ENCODE data around the gene UBAP1. TPM values are rescaled to one million over a fixed set of nuclear protein-coding genes. Genes with fewer than 3 reads are reported as not detected.

Gene UBAP1
- total and polyA plus RNA-seq, 2 of the 4 experiments (the other 2 are of a cell fraction), result 30.6 to 37.0 TPM

DNA sequence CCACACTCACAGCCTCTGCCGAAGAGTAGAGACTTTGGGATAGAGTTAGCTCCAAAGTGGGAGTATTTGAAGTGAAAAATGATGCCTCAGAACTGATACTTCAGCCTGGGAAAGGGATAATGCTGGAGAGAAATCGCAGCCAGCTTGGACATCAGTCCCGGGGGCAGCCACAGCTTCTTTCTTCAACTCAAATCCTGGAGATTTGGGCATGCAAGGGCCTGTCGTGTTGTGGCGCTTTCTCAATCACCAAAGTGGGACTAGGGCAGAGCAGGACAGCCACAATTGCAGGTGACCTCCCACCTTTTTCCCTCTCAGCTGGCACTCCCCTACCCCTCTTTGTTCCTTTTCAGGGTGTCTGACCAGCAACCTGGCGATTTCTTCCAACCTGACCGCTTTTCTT lies 70.4 kb downstream of the UBAP1 start:
- peaks cover 45% of the 10 kb centered on the region for H3K36me3 ChIP-seq (ENCODE audit: control insufficient read depth, insufficient read depth, low read length)
- H3K4me3 ChIP-seq (ENCODE audit: insufficient read depth, low read depth, low read length), result no peak overlapping the region
- POLR2A ChIA-PET (ENCODE audit: unreplicated experiment), result no interaction called here

More for the DNA sequence above, 70.4 kb downstream of the UBAP1 start:
- in situ Hi-C loops (cut with MboI; ENCODE audit: low sequenced_read_pairs) (no loop called here), intact Hi-C loops (cut with micrococcal nuclease) (no loop called here), dilution Hi-C loops (cut with HindIII; ENCODE audit: low sequenced_read_pairs, unreplicated experiment) (no loop called here)
- Histone ChIP-seq H3K27me3 (ENCODE audit: control insufficient read depth, insufficient read depth, low read length) (no peaks in the 10 kb centered on the region), H3K9me1 (ENCODE audit: insufficient read depth, low read length) (peaks cover 16% of the 10 kb centered on the region), H4K20me1 (ENCODE audit: insufficient read depth, low read length) (peaks cover 33% of the 10 kb centered on the region), H3K4me2 (ENCODE audit: low read depth, low read length) (no peak overlapping the region), H3K4ac (ENCODE audit: low read depth, low read length) (no peak overlapping the region; the same call in 1 of the 2 replicates), H3K27ac (ENCODE audit: insufficient read depth, low read length) (no peak overlapping the region), H3K79me1 (ENCODE audit: low read depth in 1 of 2, low read length in 2 of 2) (peaks cover 18 to 53% of the 10 kb centered on the region in 2 experiments), H2BK20ac (ENCODE audit: low read depth, low read length) (no peak overlapping the region), H3K14ac (replicated peaks; ENCODE audit: low read depth, low read length) (no peak overlapping the region), H3K23ac (ENCODE audit: low read depth, low read length) (0 out of 2 replicates have a peak overlapping the region, but pooled peaks have one; percentile 20), H4K91ac (ENCODE audit: insufficient read depth, low read depth, low read length) (no peak overlapping the region), H3K9me3 (ENCODE audit: control insufficient read depth, insufficient read depth, low read length) (no peaks in the 10 kb centered on the region), H2AK9ac (replicated peaks; ENCODE audit: low read depth, low read length, poor library complexity) (peak overlapping the region; percentile 26), H4K8ac (ENCODE audit: low read depth in 2 of 2, low read length in 2 of 2) (no peak overlapping the region), H3K4me1 (ENCODE audit: control insufficient read depth, insufficient read depth, low read length) (peaks cover 12% of the 10 kb centered on the region), H4K5ac (ENCODE audit: low read depth, low read length) (no peak overlapping the region), H3K18ac (ENCODE audit: low read depth, low read length) (no peak overlapping the region), H3K9ac (ENCODE audit: low read depth, low read length) (no peak overlapping the region), H2BK15ac (ENCODE audit: low read depth, low read length) (no peak overlapping the region), H2BK5ac (ENCODE audit: low read depth, low read length, poor library complexity, severe bottlenecking) (no peak overlapping the region), H2BK120ac (ENCODE audit: low read depth, low read length) (no peak overlapping the region), H3K56ac (ENCODE audit: extremely low read depth, insufficient read depth, low read length) (no peak overlapping the region), H2AK5ac (ENCODE audit: low read depth, low read length) (no peak overlapping the region), H2AFZ (replicated peaks; ENCODE audit: low read length, poor library complexity) (no peak overlapping the region)
- DNase-seq (no peak), ATAC-seq (ENCODE audit: low read depth) (no peak)
- CTCF ChIA-PET, result interaction anchor here (0.7 to 0.9 kb wide), 2 partner anchors 25 to 58 kb away, joined by 3 read pairs; no protein-coding TSS in a partner anchor
- TF ChIP-seq POLR2A (IDR thresholded peaks at IDR 0.05; ENCODE audit: low read depth, low read length) (no peak), CHD1 (IDR thresholded peaks at IDR 0.05; ENCODE audit: low read depth, low read length) (no peak), RAD21 (IDR thresholded peaks at IDR 0.05; ENCODE audit: low read length) (no peak), MAFK (IDR thresholded peaks at IDR 0.05; ENCODE audit: low read depth, low read length) (no peak), SMC3 (IDR thresholded peaks at IDR 0.05; ENCODE audit: low read depth, low read length) (no peak), RFX5 (IDR thresholded peaks at IDR 0.05; ENCODE audit: low read depth, low read length) (no peak), MAZ (IDR thresholded peaks at IDR 0.05; ENCODE audit: borderline replicate concordance, low read depth, low read length) (no peak), FOS (IDR thresholded peaks at IDR 0.05; ENCODE audit: low read depth, low read length) (no peak)
- WGBS, 2 experiments (ENCODE audit: extremely low coverage in 2 of 2, insufficient read length in 1 of 2), result 96% methylated on average over 5 of the region's 7 CpGs; no CpG with 5 or more reads in 1 of the 2 experiments
- BruUV-seq (replicated peaks), result no TSS peak

Data from IMR-90 (cell line).